A204.1 (cell line): Measurements from ENCODE around the gene TRDN.
A peak's percentile ranks its signal among the peaks of the same experiment; 100 is the strongest.
"Not testable (repeated sequence)": the region's sequence is repeated elsewhere in the genome, so short reads cannot be mapped to it uniquely, and the experiment has no call there.

ENCODE experiments used
- FAIRE-seq: peaks from 2 replicates; lab custom pipeline; 2012; peaks lifted over from hg19 to GRCh38; lab: Jason Lieb, UNC

Gene TRDN

DNA sequence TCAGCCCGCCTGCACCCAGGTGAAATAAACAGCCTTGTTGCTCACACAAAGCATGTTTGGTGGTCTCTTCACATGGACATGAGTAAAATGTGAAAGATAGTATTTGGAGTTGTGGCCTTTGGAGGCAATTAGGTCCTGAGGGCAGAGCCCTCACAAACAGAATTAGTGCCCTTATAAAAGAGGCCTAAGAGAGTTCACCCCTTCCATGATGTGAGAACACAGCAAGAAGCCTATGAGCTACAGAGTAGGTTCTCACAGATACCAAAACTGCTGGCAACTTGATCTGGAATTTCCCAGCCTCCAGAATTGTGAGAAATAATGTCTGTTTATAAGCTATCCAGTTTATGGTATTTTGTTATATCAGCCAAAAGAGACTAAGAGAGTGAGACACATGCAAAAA lies 74.5 kb downstream of the TRDN start:
- FAIRE-seq: no peak

GRCh38 chr6:123559816-123560215 lies 76.9 kb downstream of the TRDN start:
- FAIRE-seq: not testable (repeated sequence)

DNA sequence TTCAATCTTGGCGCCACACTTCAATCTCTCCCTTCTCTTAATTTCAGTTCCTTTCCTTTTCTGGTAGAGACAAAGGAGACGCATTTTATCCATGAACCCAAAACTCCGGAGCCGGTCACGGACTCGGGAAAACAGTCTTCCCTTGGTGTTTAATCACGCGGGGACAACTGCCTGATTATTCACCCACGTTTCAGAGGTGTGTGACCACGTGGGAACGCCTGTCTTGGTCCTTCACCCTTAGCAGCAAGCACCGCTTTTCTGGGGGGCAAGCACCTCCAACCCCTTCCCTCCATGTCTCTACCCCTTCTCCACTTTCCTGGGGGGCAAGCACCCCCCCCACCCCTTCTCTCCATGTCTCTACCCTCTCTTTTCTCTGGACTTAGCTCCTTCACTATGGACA lies 79.3 kb downstream of the TRDN start:
- FAIRE-seq: not testable (repeated sequence)

GRCh38 chr6:123551939-123552707 lies 84.6 kb downstream of the TRDN start:
- no peak for FAIRE-seq

DNA sequence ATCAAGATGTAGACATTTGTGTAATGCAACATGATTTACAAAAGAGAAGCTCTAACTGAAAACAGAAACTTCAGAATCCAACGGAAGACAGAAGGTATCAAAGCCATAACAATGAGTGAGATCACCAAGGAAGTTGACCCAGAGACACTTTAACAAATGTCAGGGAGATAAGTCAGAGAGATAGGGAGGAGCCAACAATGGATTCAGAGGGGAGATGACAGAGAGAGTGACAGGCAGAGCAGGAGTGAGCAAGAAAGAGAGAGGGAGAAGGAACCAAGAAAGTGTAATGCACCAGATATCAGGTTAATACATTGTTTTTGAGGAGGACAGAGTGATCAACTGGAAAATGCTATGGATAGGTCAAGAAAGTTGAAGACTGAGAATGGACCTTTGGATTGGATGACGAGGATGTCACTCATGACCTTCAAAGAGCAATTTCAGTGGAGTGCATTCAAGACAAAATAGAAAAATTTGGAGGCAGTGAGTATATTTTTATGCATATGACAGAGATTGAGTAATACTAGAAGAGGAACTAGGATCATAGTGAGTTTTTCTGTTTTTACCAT lies 86.6 kb downstream of the TRDN start:
- no peak for FAIRE-seq

GRCh38 chr6:123549476-123549875 lies 87.3 kb downstream of the TRDN start:
- no peak for FAIRE-seq

DNA sequence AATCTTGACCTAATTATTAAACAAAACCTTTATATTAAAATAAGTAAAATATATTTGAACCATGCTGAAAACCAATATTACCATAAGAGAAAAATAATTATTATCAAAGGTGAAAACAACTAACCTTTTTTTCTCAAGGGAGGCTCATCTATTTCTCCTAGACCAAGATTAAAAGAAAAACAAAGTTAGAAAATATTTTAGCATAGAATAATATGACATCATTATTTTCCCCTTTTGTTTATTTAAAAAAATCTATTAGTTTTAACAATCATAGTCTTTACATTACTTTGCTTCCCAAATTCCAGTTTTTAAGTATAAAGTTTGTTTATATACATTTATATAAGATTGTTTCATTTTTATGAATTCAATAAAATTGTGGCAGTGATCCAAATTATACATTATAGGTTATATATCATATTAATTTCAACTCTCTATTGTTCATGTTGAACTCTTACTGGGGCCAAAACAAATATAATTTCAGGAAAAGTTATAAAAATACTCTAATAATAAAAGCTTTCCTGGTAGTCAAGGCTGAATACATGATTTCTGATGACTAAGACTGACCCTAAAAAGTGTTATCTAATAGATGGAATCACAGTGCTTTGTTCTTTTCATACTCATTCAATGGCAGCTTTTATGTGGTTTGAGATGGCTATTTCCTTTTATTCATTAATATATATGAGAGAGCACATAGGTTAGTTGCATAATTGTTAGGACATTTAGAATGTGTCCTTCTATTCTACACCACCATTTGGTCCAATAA lies 89.4 kb downstream of the TRDN start:
- FAIRE-seq: peak; percentile 59

DNA sequence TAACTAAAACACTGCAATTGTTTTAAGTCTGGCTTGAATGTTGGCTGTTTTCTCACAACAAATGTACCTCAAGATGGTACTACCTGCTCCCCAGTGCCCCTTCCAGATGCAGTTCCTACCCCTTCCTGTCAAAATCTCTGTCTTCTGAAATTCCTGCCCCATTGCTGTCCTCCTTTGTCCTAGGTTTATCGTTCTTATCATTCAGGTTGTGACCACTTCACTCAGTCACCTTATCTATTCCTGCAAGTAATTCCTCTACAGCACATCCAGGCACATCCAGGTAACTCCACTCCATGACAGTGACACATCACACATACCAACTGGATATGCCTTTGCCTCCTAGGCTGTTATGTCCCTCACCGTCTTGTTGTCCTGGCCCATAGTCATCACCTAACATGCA lies 90.2 kb downstream of the TRDN start:
- no peak for FAIRE-seq

DNA sequence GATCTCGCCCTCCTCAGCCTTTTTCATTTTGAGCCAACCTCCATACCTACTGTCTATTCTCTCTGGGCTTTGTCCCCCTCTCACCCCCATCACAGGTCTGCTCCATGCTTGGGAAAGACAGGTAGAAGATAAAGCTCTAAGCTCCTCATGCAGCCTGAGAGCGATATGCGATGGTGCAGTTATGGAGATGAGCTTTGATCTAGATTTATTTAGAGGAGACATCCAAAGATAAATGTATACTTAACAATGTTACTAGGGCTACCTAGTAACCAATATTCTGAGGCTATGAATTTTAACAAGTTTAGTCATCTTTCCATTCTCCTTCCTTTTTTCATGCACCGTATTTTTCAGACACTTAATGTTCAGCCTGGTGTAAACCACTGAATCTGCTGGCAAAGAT lies 95.3 kb downstream of the TRDN start:
- FAIRE-seq: no peak

- FAIRE-seq: no peak
These were observed 102.7 kb downstream of the TRDN start for GRCh38 chr6:123533862-123534648.

GRCh38 chr6:123529843-123530242 lies 106.9 kb downstream of the TRDN start:
- FAIRE-seq: no peak

DNA sequence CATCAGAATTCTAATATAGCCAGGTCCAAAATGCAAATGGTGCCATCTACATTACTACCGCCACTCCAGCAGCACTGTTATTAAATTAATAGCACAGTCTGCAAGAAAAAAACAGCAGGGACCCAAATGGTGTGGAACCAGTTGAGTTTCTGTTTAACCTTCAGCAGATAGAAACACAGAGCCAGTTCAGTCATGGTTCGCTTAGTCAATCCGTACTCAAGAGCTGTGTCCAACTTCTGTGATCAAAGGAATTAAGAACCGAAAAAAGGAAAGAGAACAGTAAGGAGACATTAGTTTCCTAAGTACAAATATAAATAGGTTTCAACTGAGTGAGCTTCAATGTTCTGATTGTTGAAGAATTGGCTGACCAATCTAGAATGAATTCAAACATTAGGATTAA lies 107.7 kb downstream of the TRDN start:
- FAIRE-seq: no peak

DNA sequence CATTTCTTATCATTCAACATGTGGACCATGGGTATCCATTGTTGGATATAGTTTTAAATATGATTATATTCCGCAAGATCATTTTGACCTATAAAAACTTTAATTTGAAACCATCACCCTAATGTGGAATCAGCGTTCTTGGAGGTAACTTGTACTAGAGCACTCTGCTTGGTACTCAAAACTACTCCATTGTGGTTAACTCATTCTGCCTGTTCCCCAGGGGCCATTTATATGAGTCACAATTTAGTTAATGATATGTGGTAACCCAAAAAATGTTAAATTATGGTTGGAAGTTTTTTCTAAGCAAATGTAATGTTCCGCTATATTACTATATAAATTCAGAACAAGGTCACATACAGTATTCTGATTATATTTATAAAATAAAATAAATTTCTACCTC lies 109.3 kb downstream of the TRDN start:
- FAIRE-seq: no peak

DNA sequence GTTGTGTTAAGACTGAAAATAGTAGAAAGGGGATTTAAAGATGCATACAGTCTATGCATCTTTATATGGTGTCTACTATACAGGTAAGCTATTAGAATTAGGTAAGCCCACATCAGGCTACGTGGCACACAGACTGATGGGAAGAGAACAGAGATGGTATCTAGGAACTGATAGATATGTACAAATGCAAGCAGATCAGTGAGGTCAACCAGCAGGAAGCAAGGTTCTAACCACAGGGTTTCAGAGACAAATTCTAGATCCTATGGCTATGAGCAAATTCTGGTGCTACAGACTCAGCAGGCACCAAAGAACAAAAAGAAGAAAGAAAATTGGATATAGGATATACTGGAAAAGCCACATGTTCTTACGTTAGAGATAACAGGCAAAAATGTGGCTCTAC lies 110.6 kb downstream of the TRDN start:
- no peak for FAIRE-seq

DNA sequence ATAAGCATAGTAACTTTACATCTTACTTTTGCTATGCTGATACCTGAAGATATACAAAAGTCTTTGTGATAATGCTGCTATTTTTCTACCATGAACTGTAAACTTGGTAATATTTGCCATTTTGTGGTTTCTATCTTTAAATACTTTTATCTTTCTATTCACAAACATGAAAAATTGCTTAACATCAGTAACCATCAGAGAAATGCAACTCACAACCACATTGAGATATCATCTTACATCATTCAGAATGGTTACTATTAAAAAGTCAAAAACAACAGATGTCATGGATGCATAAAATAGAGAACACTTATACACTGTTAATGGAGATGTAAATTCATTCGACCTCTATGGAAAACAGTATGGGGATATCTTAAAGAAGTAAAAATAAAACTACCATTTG lies 112.0 kb downstream of the TRDN start:
- FAIRE-seq: no peak

DNA sequence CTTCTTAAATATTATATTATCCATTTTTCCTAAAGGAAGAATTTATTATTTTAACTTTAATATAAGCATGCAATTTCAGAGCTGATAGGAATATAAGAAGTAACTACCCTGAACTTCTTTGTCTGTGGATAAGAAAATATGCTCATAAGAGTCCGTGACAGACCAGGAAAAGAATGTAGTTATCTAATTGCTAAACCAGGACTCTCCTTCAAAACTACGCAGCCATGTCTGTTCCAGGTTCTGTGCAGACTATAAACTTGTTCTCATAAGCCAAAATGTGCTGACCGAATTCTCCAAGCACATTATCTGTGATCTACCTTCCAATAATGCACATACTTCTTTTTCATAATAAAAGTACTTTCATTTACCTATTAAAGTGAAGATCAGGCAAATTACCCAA lies 116.5 kb downstream of the TRDN start:
- FAIRE-seq: no peak

DNA sequence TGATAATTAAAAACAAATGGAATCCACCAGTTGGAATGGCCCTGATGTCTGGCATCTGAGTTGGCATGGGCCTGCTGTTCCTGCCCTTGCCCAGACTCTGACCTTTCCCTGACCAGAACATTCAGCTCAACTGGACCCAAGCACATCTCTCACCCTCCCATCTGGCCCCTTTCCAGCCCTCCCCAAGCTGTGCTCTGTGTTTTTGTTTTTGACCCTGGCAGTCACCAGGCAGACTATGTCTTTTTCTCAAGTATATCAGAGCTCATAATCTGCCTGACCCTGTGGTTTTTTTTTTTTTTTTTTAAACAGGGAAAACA lies 117.6 kb downstream of the TRDN start:
- FAIRE-seq: no peak

- FAIRE-seq: no peak
These were observed 118.1 kb downstream of the TRDN start for GRCh38 chr6:123518441-123519188.

- FAIRE-seq: no peak
These were observed 121.0 kb downstream of the TRDN start for GRCh38 chr6:123515715-123516114.

- no peak for FAIRE-seq
These were observed 127.6 kb downstream of the TRDN start for GRCh38 chr6:123509112-123509511.

- FAIRE-seq: no peak
These were observed 128.5 kb downstream of the TRDN start for GRCh38 chr6:123508290-123508689.

- no peak for FAIRE-seq
These were observed 129.2 kb downstream of the TRDN start for GRCh38 chr6:123507582-123507981.
